Middle frontal gyrus (tissue), 1 donor: Measurements from ENCODE around the gene CNST.
"Not testable (repeated sequence)": the region's sequence is repeated elsewhere in the genome, so short reads cannot be mapped to it uniquely, and the experiment has no call there.

Experiments
- DNase-seq: peaks from one replicate; pipeline ENCODE4 v3.0.0-alpha.2; 2015; ENCODE audit warnings: low spot score; ENCODE audit errors: extremely low spot score

CNST gene

GRCh38 chr1:246583056-246583440, 16.8 kb downstream of the CNST start:
- DNase-seq, result no peak

GRCh38 chr1:246583448-246584185, 17.4 kb downstream of the CNST start:
- DNase-seq, result no peak

- no peak for DNase-seq
Observed at GRCh38 chr1:246587032-246587431, 20.8 kb downstream of the CNST start.

DNA sequence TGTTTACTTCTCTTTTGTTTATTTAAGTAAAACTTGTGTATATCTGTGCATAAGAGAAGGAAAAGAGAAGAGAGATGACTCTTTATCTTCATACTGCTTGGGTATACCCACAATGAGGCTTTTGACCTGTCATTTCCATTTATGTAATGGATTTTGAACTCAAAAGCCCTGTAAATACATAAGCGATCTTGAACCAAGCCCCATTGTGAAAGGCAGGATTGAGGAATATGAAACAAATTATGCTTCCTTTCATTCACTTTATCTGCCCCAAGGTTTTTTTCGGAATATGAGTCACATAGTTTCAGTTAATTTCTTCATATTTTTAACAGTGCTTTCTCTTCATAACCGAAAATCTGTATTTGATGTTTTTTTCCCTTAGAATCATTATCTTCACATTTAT, 21.4 kb downstream of the CNST start:
- no peak for DNase-seq

GRCh38 chr1:246588159-246588721, 22.0 kb downstream of the CNST start:
- DNase-seq, result no peak

DNA sequence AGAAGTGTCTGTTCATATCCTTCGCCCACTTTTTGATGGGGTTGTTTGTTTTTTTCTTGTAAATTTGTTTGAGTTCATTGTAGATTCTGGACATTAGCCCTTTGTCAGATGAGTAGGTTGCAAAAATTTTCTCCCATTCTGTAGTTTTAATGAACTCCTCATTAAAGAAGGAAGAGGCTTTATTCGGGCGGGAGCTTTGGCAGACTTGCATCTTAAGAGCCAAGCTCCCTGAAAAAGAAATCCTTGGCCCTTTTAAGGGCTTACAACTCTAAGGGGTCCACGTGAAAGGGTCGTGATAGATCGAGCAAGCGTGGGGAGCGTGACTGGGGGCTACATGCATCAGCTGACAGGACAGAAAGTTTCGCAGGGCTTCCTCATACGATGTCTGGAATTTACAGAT, 23.7 kb downstream of the CNST start:
- DNase-seq, result not testable (repeated sequence)

DNA sequence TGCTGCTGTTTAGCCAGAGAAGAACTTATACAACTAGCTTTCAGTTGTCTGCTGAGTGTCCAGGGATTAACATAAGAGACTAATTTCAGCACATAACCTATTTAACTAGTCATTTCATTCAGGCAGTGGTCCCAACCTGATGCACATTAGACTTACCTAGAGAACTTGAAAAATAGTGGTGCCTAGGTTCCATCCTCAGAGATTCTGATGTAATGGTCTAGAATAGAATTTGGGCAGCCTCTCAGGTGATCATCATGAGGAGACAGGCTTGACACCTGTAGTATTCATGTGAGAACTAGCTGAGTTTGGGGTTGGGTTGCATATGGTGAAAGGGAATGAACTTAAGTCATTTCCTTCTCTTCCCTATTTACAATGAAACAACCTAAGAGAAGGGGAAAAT, 24.8 kb downstream of the CNST start:
- DNase-seq, result no peak

- DNase-seq, result no peak
Observed at GRCh38 chr1:246591504-246591903, 25.2 kb downstream of the CNST start.

- DNase-seq, result no peak
Observed at GRCh38 chr1:246591958-246592357, 25.7 kb downstream of the CNST start.

DNA sequence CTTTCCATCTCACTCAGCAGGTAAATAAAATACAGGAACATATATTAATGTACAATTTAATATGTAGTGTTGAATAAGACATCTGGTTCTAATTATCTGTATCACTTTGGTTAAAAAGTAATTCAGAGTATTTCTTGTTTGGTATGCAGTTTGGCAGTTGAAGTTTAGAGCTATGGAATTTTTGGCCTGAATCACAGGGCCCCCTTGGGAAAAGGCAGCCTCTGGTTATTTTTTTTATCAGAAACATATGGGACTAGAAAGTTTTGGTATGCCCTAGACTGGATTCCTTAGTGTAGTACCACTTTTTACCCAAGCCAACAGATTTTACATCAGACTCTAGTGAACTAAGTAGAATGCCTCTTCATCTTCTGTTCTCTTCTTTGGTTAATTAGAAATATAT, 26.4 kb downstream of the CNST start:
- DNase-seq, result no peak

DNA sequence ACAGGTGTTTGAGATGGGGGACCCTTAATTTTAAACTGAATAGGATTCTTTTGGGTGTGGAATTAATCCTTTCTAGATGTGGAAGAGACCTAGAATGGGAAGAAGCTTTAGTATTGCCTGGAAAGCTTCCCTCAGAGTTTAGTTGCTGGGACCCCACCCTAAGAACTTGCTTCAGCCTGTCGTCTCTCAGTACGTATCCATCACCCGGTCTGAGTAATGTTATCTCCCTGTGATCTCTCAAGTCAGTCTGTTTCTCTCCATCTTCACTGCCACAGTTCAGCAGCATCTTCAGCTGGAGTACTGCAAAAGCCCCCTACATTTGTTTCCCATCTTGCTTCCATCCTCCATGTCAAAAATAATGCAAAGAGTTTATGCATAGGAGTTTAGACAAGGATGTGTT, 28.9 kb downstream of the CNST start:
- DNase-seq, result no peak

DNA sequence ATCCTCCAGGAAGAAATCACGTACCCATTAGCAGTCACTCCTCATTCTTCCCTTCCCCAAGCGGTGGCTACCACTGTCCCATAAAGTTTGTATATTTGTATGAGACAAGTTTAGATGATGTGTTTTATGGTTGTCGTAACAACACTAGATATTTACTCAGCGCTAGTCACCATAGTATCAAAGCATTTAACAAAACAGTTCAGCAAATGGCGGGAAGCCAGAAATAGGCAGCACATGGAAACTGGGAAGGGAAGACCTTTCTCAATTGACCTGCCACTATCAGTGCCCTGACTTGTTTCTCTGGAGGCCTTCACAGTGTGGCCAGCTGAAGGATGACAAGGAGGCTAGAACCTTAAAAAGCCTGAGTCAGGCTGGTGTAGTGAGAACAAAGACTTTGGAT, 31.1 kb downstream of the CNST start:
- no peak for DNase-seq

DNA sequence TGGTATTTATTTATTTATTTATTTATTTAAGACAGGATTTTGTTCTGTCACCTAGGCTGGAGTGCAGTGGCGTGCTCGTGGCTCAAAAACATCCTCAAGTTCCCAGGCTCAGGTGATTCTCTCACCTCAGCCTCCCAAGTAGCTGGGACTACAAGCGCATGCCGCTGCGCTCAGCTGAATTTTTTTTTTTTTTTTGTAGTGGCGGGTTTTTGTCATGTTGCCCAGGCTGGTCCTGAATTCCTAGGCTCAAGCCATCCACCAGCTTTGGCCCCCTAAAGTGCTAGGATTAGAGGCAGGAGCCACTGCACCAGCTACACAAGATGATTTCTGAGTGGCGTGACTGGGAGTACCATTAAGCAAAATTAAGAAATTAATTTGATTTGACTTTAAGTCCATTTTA, 31.7 kb downstream of the CNST start:
- no peak for DNase-seq

DNA sequence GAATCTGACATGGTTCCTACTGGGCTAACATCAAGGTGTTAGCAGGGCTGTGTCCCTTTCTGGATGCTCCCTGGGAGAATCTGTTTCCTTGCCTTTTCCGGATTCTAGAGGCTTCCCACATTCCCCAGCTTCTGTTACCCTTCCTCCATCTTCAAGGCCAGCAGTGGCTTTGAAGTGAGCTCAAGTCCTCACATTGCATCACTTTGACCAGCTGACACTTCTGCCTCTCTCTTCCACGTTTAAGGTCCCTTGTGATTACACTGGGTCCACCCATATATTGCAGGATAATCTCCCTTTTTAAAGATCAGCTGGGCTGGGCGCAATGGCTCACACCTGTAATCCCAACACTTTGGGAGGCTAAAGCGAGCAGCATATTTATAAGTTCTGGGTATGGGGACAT, 33.1 kb downstream of the CNST start:
- DNase-seq, result no peak

- no peak for DNase-seq
Observed at GRCh38 chr1:246600579-246600978, 34.3 kb downstream of the CNST start.

DNA sequence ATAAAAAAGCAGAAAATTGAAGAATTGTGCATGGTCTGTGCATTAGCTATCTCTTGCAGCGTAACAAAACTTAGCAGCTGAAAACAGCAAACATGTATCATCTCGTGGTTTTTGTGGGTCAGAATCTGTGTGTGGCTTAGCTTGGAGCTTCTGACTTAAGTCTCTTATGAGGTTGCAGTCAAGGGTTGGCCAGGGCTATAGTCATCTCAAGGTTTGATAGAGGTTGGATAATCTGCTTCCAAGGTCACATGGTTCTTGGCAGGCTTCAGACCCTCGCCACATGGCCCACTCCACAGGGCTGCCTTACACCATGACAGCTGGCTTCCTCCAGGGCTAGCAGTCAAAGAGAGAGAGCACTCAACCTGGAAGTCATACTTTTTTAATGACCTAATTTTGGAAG, 35.9 kb downstream of the CNST start:
- DNase-seq, result no peak

DNA sequence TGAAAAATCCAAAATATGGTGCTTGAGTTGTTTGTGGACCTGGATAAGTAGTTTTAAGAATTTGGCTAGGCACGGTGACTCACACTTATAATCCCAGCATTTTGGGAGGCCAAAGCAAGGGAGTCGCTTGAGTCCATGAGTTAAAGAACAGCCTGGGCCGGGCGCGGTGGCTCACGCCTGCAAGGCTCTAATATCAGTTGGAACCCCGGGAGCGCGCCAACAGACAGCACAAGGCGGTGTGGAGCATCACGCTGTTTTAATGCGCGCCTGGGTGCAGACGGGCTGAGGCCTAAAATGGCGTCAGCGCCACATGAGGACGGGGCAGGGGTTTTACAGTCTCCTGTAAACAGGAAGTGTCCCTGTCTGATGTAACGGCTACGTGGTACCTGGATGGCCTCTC, 39.0 kb downstream of the CNST start:
- DNase-seq, result not testable (repeated sequence)

DNA sequence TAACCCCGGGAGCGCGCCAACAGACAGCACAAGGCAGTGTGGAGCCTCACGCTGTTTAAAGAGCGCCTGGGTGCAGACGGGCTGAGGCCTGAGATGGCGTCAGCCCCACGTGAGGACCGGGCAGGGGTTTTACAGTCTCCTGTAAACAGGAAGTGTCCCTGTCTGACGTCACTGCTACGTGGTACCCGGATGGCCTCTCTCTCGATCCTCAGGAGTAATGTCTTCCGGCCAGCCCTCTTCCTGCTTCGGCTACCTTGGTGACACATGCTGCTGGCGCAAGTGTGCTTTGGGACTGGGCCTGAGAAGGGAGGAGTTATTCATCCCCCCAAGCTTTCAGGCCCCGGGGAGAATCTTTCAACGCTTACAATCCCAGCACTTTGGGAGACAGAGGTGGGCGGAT, 41.2 kb downstream of the CNST start:
- no peak for DNase-seq

- no peak for DNase-seq
Observed at GRCh38 chr1:246608616-246609376, 42.5 kb downstream of the CNST start.

DNA sequence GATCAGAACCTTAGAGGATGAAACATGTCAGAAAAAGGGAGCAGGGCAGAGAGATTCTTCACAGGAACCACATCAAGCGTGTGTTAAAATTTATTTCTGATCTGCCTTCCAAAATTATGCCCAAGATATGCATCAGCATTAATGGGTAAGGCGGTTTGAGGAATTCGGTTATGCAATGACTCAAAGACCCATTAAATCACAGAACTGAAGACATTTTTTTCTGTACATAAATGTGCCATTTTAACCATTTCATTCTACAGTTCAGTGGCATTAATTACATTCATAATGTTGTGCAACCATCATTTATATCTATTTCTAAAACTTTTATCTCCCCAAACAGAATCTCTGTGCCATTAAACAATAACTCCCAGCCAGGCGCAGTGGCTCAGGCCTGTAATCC, 43.4 kb downstream of the CNST start:
- DNase-seq, result no peak

DNA sequence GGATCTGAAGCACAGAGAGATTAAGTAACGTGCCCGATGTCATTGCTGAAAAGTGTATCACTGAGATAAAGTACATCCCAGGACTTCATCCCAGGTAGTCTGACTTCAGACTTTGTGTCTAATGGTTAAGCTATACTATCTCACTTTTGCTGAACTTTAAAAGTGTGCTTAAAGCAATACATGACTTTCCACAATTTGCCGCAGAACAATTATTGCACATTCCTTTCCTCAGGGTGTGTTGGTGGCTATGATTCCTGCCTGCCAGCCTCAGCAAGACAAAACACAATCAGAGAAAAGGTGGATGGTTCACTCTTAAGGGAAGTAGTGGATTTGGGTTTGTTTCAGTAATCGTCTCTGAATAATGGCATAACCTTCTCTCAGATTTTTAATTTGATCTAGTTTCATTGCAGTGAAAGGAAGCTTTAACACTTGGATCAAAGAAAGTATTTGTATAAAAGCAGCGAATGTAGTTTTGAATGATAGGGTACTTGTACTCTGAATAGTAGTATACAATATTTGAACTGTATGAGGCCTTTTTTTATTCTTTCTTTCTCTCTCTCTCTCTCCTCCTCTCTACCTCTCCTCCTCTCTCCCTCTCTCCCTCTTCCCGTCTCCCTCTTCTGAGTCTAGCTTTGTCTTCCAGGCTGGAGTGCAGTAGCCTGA, 47.0 kb downstream of the CNST start:
- no peak for DNase-seq

DNA sequence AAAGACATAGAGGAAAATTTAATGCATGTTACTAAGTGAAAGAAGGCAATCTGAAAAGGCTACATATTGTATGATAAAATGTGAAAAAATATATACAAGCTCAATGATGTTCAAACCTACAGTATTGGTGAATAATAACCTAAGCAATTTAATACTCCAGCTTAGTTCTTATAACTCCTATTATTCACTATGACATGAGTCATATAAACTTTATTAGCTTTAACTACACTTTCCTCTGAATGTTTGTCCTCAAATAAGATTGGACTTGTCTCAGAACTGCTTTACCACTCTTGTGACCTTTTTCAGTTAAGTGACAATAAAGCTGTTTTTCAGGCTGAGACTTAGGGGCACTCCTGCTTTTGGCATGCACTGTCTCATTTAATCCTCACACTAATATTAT, 50.9 kb downstream of the CNST start:
- DNase-seq, result no peak
